ENCODE measurements around the gene FBLN2.
"Not testable (repeated sequence)": the region's sequence is repeated elsewhere in the genome, so short reads cannot be mapped to it uniquely, and the experiment has no call there.

The FBLN2 gene

GRCh38 chr3:13548696-13549622, at the start of gene FBLN2:
TSS of gene FBLN2 (plus strand) at chr3:13549125. CDS start at chr3:13570356, 21,231 bp downstream.
- no peak for DNase-seq (ENCODE audit: low read depth)

- DNase-seq (ENCODE audit: low read depth) = not testable (repeated sequence)
Observed at GRCh38 chr3:13499246-13499645, 49.7 kb upstream of the FBLN2 start.

GRCh38 chr3:13500133-13500885, 48.6 kb upstream of the FBLN2 start:
- no peak for DNase-seq (ENCODE audit: low read depth)

DNA sequence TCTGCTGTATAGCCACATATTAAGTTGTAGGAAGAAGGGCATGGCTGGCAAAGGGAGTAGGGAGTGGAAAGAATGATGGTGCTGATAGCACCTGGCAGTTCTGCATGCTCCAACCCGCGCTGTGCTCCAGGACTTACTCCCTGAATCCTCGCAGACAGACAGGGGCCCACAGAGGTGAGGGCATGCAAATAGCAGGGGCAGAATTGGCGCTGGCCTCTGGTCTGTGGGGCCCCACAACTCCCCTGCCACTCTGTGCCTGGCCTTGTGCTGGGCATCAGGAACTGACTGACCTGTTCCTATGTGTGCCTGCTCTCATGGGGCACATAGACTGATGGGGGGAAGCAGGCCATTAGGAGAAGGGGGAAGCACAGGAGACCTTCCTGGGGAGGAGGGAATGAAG, 47.9 kb upstream of the FBLN2 start:
- no peak for DNase-seq (ENCODE audit: low read depth)

DNA sequence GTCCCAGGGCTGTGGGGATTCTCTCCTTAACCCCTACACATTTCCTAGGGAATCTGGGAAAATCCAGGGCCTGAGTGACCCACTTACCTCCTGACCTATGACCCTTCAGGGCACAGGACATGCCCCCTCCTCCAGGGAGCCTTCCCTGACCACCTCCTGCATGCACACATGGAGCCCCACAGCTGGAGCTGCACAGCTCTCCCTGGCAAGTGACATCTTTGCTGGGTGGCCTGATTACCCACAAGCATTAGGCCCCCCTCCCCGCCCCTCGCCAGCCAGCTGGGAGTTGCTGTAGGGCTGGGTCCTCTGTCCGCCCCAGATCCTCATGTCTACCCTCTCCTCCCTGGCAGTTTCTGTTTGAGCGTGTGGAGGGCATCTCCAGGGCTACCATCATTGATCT, 47.4 kb upstream of the FBLN2 start:
- no peak for DNase-seq (ENCODE audit: low read depth)

DNA sequence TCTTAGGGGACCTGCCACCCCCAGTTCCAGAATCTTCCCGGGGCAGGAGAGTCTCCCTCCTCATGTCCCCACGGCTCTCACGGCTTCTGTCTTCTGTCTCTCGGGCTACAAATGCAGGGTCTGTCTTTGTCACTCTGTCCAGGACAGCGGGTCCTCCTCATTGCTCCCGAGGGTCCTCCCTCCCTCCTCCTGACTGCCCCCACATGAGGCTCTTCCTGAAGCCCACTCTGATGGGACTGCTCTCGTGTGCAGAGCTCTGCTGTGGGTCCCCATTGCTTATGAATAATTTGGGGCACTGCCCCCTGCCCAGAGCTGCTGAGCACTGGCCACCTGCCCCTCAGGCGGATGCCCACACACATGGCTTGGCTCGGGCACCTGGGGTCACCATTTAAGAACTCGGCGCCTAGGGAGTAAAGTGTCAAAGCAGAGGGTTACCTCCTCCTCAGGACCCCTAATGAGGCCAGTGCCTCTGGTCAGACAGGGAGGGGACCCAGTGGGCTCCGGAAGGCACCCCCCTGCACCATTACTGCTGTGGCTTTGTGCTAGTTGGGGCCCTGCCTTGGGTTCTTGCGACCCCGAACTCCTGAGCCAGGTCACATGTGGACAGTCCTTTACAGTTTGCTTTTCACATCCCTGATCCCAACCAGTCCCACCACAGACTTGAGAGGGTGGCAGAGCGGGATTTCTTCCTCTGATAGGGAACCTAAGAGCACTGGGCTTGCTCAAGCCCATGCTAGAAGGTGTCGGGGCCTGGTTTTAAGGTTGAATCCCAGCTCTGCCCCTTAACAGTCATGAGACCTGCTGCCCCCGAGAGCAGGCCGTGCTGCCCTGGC, 46.8 kb upstream of the FBLN2 start:
- no peak for DNase-seq (ENCODE audit: low read depth)

GRCh38 chr3:13502791-13503060, 46.2 kb upstream of the FBLN2 start:
- no peak for DNase-seq (ENCODE audit: low read depth)

DNA sequence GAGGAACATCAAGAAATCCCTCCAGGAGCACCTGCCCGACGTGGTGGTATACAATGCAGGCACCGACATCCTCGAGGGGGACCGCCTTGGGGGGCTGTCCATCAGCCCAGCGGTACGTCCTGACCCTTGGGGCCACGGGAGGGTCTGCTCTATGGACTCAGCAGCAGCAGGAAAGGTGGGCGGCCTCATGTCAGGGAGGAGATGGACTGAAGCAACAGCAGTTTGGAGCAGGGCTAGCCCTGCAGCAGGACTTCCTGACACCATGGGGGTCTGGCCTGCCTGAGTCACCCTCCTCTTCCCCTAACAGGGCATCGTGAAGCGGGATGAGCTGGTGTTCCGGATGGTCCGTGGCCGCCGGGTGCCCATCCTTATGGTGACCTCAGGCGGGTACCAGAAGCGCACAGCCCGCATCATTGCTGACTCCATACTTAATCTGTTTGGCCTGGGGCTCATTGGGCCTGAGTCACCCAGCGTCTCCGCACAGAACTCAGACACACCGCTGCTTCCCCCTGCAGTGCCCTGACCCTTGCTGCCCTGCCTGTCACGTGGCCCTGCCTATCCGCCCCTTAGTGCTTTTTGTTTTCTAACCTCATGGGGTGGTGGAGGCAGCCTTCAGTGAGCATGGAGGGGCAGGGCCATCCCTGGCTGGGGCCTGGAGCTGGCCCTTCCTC, 44.6 kb upstream of the FBLN2 start:
- no peak for DNase-seq (ENCODE audit: low read depth)

GRCh38 chr3:13505147-13506130, 43.5 kb upstream of the FBLN2 start:
- DNase-seq (ENCODE audit: low read depth) = no peak

DNA sequence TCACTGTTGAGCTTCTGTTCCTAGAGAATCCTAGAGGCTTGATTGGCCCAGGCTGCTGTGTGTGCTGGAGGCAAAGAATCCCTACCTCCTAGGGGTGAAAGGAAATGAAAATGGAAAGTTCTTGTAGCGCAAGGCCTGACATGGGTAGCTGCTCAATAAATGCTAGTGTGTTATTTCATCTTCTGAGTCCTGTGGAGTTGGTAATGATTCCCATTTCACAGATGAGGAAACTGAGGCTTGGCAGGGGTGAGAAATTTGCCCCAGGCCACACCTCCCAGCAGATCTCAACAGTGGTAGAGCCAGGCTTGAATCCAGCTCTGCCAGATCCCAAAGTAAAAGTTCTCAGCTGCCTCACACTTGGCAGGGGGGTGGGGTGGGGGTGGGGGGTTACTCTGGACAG, 42.7 kb upstream of the FBLN2 start:
- DNase-seq (ENCODE audit: low read depth) = no peak

- no peak for DNase-seq (ENCODE audit: low read depth)
Observed at GRCh38 chr3:13506680-13507079, 42.2 kb upstream of the FBLN2 start.

- DNase-seq (ENCODE audit: low read depth) = no peak
Observed at GRCh38 chr3:13507247-13507569, 41.7 kb upstream of the FBLN2 start.

DNA sequence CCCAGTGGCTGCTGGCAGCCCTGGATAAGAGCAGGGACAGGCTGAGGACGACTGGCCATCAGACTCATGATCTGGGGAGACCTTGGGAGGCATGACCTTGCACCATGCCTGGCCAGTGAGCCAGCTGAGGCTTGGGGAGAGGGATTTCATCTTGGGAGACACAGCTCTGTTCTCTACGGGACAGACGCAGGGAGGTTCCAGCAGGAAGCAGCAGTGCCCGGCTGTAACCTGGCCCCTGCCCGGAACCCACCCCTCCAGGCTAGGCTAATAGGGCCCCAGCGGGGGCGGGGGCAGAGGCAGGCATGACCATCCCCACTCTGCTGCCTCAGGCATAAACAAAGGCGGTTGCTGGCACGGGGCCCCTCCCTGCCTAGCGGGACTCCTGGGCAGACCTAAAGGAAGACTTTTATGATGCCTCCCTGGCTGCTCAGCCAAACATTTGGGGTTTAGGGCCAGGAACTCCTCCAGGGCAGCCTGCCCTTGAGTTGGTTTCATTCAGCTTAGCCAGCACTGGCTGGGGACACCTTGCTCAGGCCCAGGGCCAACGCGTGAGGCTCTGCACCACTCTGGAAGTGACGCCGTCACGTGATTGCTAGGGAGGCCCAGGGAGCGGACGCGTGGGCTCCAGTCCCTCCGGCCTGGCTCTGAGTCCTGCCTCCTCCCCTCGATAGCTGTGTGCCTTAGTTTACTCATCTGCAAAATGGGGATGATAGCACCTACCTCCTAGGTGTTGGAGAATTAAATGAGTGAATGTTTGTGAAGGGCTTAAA, 41.2 kb upstream of the FBLN2 start:
- no peak for DNase-seq (ENCODE audit: low read depth)

DNA sequence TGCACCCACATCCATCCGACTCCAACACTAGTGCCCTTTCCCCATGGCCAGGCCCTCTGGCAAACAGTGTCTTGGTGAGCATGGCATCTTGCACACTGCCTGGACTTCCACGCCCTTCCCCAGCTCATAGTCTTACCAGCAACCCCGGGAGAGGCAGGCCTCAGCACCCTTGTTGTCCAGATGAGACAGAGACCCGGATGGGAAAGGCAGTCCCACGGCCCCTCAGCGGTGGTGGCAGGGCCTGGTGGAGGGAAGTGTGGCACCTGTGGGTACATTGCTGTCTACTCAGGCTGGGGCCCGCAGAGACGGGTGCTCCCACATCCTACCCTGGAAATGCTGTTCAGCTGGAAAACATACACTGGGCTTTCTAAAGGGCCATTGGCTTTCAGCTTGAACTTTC, 40.4 kb upstream of the FBLN2 start:
- DNase-seq (ENCODE audit: low read depth) = no peak

DNA sequence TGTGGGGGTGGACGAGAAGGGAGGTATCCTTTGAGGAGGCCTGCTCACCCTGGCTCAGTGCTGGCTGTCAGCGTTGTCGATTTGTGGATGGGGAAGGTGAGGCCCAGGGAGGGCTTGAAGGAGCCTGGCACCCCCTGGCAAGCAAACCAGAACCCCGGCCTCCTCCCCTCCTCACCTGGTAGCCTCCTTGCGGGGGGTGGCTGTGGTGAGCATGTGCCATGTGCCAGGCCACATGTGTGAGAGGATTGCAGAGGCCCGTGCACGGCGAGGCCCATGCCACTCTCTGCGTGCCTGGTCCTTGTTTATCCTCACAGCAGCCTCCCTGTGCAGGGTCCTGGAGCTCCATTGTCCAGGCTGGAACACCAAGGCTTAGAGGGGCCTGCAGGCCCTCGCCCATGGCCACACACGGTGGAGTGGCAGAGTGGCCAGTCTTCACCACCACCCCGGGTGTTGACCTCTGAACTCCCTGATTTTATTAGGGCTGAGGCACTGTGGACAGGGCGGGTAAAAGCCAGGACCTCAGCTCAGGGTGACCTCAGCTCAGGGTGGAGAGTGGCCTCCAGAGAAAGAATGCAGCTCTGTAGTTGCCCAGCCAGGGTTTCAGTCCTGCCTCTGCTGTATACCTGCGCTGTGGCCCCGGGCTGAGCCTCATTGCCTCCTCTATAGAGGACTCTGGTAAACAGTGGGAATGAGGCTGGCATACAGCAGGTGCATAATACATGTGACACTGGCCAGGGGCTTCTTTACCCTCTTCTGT, 39.7 kb upstream of the FBLN2 start:
- DNase-seq (ENCODE audit: low read depth) = no peak

- DNase-seq (ENCODE audit: low read depth) = no peak
Observed at GRCh38 chr3:13509816-13510192, 39.1 kb upstream of the FBLN2 start.

GRCh38 chr3:13512451-13512850, 36.5 kb upstream of the FBLN2 start:
- DNase-seq (ENCODE audit: low read depth) = no peak

- peak; percentile 51 for DNase-seq (ENCODE audit: low read depth)
Observed at GRCh38 chr3:13513051-13513912, 35.6 kb upstream of the FBLN2 start.
